GM12878 (cell line): ENCODE data around the gene YDJC. TPM values are rescaled to one million over a fixed set of nuclear protein-coding genes. Genes with fewer than 3 reads are reported as not detected.

ENCODE experiments used
- ATAC-seq: fragments of 200-7000 bp; cut with Tn5 transposase; 3 replicates; pipeline ENCODE4 v1.9.1; 2020; ENCODE audit warnings: mild to moderate bottlenecking, moderate library complexity
- BruUV-seq: library from RNA; stranded (reverse); fragments of 400-500 nt; replicated peaks from 2 replicates; lab custom pipeline; 2021; lab: Mats Ljungman, UMichigan
- CTCF ChIA-PET: fragments of 300-600 bp; sonication (Branson Sonifier 250); formaldehyde crosslinking; extraction: SDS; loops from one replicate; lab custom pipeline; 2021; ENCODE audit warnings: inconsistent platforms; lab: Yijun Ruan, JAX
- POLR2A ChIA-PET: fragments of 350-600 bp; formaldehyde crosslinking; extraction: SDS; loops from one replicate; lab custom pipeline; 2021; ENCODE audit warnings: inconsistent platforms; lab: Charles Lee
- RAD21 ChIA-PET: fragments of 300-600 bp; sonication (Branson Sonifier 250); formaldehyde crosslinking; loops from one replicate; lab custom pipeline; 2023; ENCODE audit warnings: antibody characterized with exemption; ENCODE audit not compliant: unreplicated experiment; lab: Charles Lee
- SMC1A ChIA-PET: fragments of 300-600 bp; sonication (Branson Sonifier 250); formaldehyde crosslinking; loops from one replicate; lab custom pipeline; 2023; ENCODE audit not compliant: unreplicated experiment, uncharacterized antibody; lab: Charles Lee
- DNase-seq: peaks from one replicate; pipeline ENCODE4 v3.0.0-alpha.2; 2011; ENCODE audit warnings: low read depth, low spot score
- FAIRE-seq: peaks from 3 replicates; lab custom pipeline; 2011; peaks lifted over from hg19 to GRCh38; lab: Jason Lieb, UNC
- H2AFZ ChIP-seq: 2 replicates; pipeline ENCODE4 v1.6.0; 2011; ENCODE audit warnings: low read depth, low read length, control low read depth; ENCODE audit not compliant: control insufficient read depth
- H3K27ac ChIP-seq: 2 replicates; pipeline ENCODE4 v1.5.1; 2011; ENCODE audit warnings: control low read depth; ENCODE audit not compliant: control insufficient read depth, insufficient read depth
- H3K27me3 ChIP-seq, 2 experiments: replicated peaks in 1 of 2; 2 replicates each; pipeline versions ENCODE4 v1.6.0 to v1.6.1; 2011; ENCODE audit warnings: low read length in 1 of 2; ENCODE audit not compliant: control insufficient read depth in 2 of 2, insufficient read depth in 2 of 2
- H3K36me3 ChIP-seq, 2 experiments: 2 replicates each; pipeline ENCODE4 v1.5.1; 2011; ENCODE audit warnings: low read length in 1 of 2; ENCODE audit not compliant: control insufficient read depth in 2 of 2, insufficient read depth in 2 of 2
- H3K4me1 ChIP-seq: 2 replicates; pipeline ENCODE4 v1.6.1; 2011; ENCODE audit warnings: mild to moderate bottlenecking, low read length, moderate library complexity, mixed read lengths; ENCODE audit not compliant: control insufficient read depth, insufficient read depth
- H3K4me2 ChIP-seq: 2 replicates; pipeline ENCODE4 v1.6.0; 2011; ENCODE audit warnings: control low read depth; ENCODE audit not compliant: control insufficient read depth, insufficient read depth
- H3K4me3 ChIP-seq: fragments of 200-600 bp; sonication (generic); 2 replicates; pipeline ENCODE4 v1.5.1; 2016
- H3K79me2 ChIP-seq: 2 replicates; pipeline ENCODE4 v1.6.0; 2011; ENCODE audit warnings: low read length; ENCODE audit not compliant: control insufficient read depth, insufficient read depth
- H3K9ac ChIP-seq: 2 replicates; pipeline ENCODE4 v1.8.0; 2011; ENCODE audit warnings: low read length, control low read depth, mixed read lengths; ENCODE audit not compliant: control insufficient read depth, insufficient read depth
- H3K9me3 ChIP-seq: replicated peaks from 3 replicates; pipeline ENCODE4 v1.5.1; 2011; ENCODE audit warnings: mild to moderate bottlenecking, low read length; ENCODE audit not compliant: control insufficient read depth, insufficient read depth
- H4K20me1 ChIP-seq: 2 replicates; pipeline ENCODE4 v1.6.0; 2011; ENCODE audit not compliant: control insufficient read depth, insufficient read depth
- MYC ChIP-seq: IDR thresholded peaks from 2 replicates; pipeline ENCODE4 v1.6.1; 2011; ENCODE audit warnings: mild to moderate bottlenecking, low read length, moderate library complexity, inconsistent platforms; ENCODE audit not compliant: insufficient read depth, insufficient replicate concordance, insufficient read length, severe bottlenecking
- NKRF ChIP-seq: fragments of 450-650 bp; conservative IDR thresholded peaks from 2 replicates; pipeline ENCODE4 v1.6.1; 2017; ENCODE audit warnings: mild to moderate bottlenecking, moderate library complexity
- PBX3 ChIP-seq: IDR thresholded peaks from 2 replicates; pipeline ENCODE4 v1.6.1; 2011; ENCODE audit warnings: mild to moderate bottlenecking, low read depth, low read length, moderate library complexity; ENCODE audit not compliant: insufficient replicate concordance
- PKNOX1 ChIP-seq: fragments of 450-650 bp; IDR thresholded peaks from 2 replicates; pipeline ENCODE4 v1.6.1; 2016; ENCODE audit warnings: mild to moderate bottlenecking
- POLR2AphosphoS5 ChIP-seq: IDR thresholded peaks from 2 replicates; pipeline ENCODE4 v1.6.1; 2011; ENCODE audit warnings: mild to moderate bottlenecking, low read length, inconsistent platforms
- SKIL ChIP-seq: fragments of 450-650 bp; IDR thresholded peaks from 2 replicates; pipeline ENCODE4 v1.6.1; 2017; ENCODE audit warnings: mild to moderate bottlenecking, low read depth, inconsistent platforms; ENCODE audit not compliant: poor library complexity, severe bottlenecking
- ZNF687 ChIP-seq: fragments of 450-650 bp; IDR thresholded peaks from 2 replicates; pipeline ENCODE4 v1.6.1; 2017; ENCODE audit warnings: mild to moderate bottlenecking, moderate library complexity
- WGBS: methylation state at CpG from one replicate; pipeline ENCODE4 v1.1.6; 2016; ENCODE audit warnings: low lambda C conversion rate; ENCODE audit not compliant: insufficient replicate concordance, insufficient coverage; ENCODE audit errors: missing lambda C conversion rate; 5-methylcytosine and 5-hydroxymethylcytosine counted together
- in situ Hi-C: fragments of 300-500 bp; cut with MboI; formaldehyde crosslinking; loops from 9 replicates; pipeline ENCODE4 v1.14.3; 2018; ENCODE audit warnings: mixed read lengths
- intact Hi-C: fragments of 100-400 bp; cut with micrococcal nuclease; formaldehyde crosslinking; loops from one replicate; pipeline ENCODE4 v1.14.2; 2022; ENCODE audit not compliant: unreplicated experiment
- polyA plus RNA-seq, 11 experiments: library from polyadenylated mRNA; depleted of rRNA in 4 of 11; unstranded in 6 of 11; stranded (reverse) in 5 of 11; fragments of >200 nt; fragmentation: Nextera tagmentation in 4 of 11; fragmentation: Illumina TruSeq in 1 of 11; extraction: Ambion mirVana in 4 of 11; extraction: Trizol in 1 of 11; gene quantifications; 1 replicate in 1 of 11; 2 replicates in 10 of 11; pipeline versions ENCODE4 v1.2.1 to v1.2.3, GENCODE V29; 2011 to 2016; ENCODE audit warnings: inconsistent platforms in 2 of 11, missing spikeins in 2 of 11, low read depth in 1 of 11
- total RNA-seq, 4 experiments: library from RNA; depleted of rRNA in 3 of 4; stranded (reverse); fragments of >200 nt in 3 of 4; fragmentation: Illumina TruSeq in 1 of 4; extraction: Trizol in 1 of 4; gene quantifications; 2 replicates each; pipeline versions ENCODE4 v1.2.1 to v1.2.3, GENCODE V29; 2013 to 2021

The YDJC gene
- total and polyA plus RNA-seq, 10 of the 15 experiments (the other 5 are each of a cell fraction or from before 2014, with no cell fraction given), result 1.00 to 77.6 (median 38.4) TPM

- Histone ChIP-seq H3K4me2 (peak overlapping the region; percentile 93), H3K9me3 (no peaks in the 10 kb centered on the region), H3K4me3 (peak overlapping the region; percentile 73), H3K27me3 (no peaks in the 10 kb centered on the region), H3K79me2 (peaks cover 7% of the 10 kb centered on the region), H4K20me1 (no peaks in the 10 kb centered on the region), H3K4me1 (peaks cover 3% of the 10 kb centered on the region), H3K36me3 (peaks cover 3% of the 10 kb centered on the region in 2 experiments), H3K9ac (peak overlapping the region; percentile 95), H3K27ac (peak overlapping the region; percentile 89), H2AFZ (peak overlapping the region; percentile 90)
- ATAC-seq (peak; percentile 99), DNase-seq (peak; percentile 51), FAIRE-seq (peak; percentile 49)
- SMC1A ChIA-PET, result interaction anchor here (0.8 to 2.4 kb wide), 4 partner anchors 10 to 286 kb away, joined by 3 to 8 read pairs (median 3); partner anchors contain the start of gene SDF2L1
- RAD21 ChIA-PET, result interaction anchor here (1.0 to 1.9 kb wide), 3 partner anchors 9 to 111 kb away, joined by 4 to 5 read pairs (median 4); partner anchors contain the start of gene SDF2L1
- in situ Hi-C loops (no loop called here), intact Hi-C loops (no loop called here)
- POLR2A ChIA-PET, result interaction anchor here (1.4 to 1.6 kb wide), 3 partner anchors 10 to 72 kb away, joined by 3 to 6 read pairs (median 4); partner anchors contain the start of genes PPIL2 and SDF2L1
- CTCF ChIA-PET, result interaction anchor here (0.9 to 3.0 kb wide), 3 partner anchors 10 to 559 kb away, joined by 3 to 10 read pairs (median 4); partner anchors contain the start of genes SDF2L1 and YDJC
- under 1% methylated on average over 44 of the region's 44 CpGs for WGBS
- BruUV-seq, result no TSS peak
- TF ChIP-seq POLR2AphosphoS5 (peak; percentile 61; the same call in 1 of the 2 replicates), MYC (peak; percentile 78), PKNOX1 (peak; percentile 42; the same call in 1 of the 2 replicates), PBX3 (no peak), ZNF687 (0 out of 2 replicates have a peak, but pooled peaks have one; percentile 34), SKIL (no peak), NKRF (peak; percentile 81)
Measured at GRCh38 chr22:21652010-21652546, 22.3 kb upstream of the YDJC start.
